Adrenal gland (tissue), 12 donors: ENCODE data around the gene AMDHD1. TPM values are rescaled to one million over a fixed set of nuclear protein-coding genes. Genes with fewer than 3 reads are reported as not detected.

Experiments
- DNase-seq, 7 donors: peaks; one replicate each; pipeline ENCODE4 v3.0.0-alpha.2; 2019 to 2020
- H3K27ac ChIP-seq, 5 donors: fragments of 200-600 bp; sonication (generic) in 4 of 5; 1 replicate in 3 of 5; 2 replicates in 2 of 5; pipeline versions ENCODE4 v1.5.1 to v1.8.0; 2016 to 2020; ENCODE audit warnings: mild to moderate bottlenecking in 1 of 5
- H3K27me3 ChIP-seq: fragments of 200-600 bp; 2 replicates; pipeline ENCODE4 v1.8.0; 2021
- H3K36me3 ChIP-seq, 2 donors: fragments of 200-600 bp; replicated peaks in 1 of 2; 1 replicate in 1 of 2; 2 replicates in 1 of 2; pipeline versions ENCODE4 v1.5.1 to v1.8.0; 2018 to 2022
- H3K4me1 ChIP-seq, 2 donors: fragments of 200-600 bp; replicated peaks in 1 of 2; 1 replicate in 1 of 2; 2 replicates in 1 of 2; pipeline versions ENCODE4 v1.5.1 to v1.8.0; 2018 to 2021
- H3K4me3 ChIP-seq, 4 donors: fragments of 200-600 bp; sonication (generic) in 3 of 4; one replicate each; pipeline ENCODE4 v1.5.1; 2016 to 2018
- H3K9me3 ChIP-seq, 3 donors: fragments of 200-600 bp; sonication (generic) in 1 of 3; replicated peaks in 1 of 3; 1 replicate in 2 of 3; 2 replicates in 1 of 3; pipeline versions ENCODE4 v1.5.1 to v1.8.0; 2016 to 2021
- CTCF ChIP-seq, 6 experiments: fragments of 450-650 bp in 4 of 6; fragments of 200-600 bp in 2 of 6; sonication (generic) in 1 of 6; IDR thresholded peaks; 1 replicate in 5 of 6; 2 replicates in 1 of 6; pipeline versions ENCODE4 v1.5.1 to v1.8.0; 2016 to 2021; ENCODE audit warnings: antibody characterized with exemption in 6 of 6, mild to moderate bottlenecking in 2 of 6, moderate library complexity in 1 of 6
- POLR2A ChIP-seq, 2 donors: fragments of 450-650 bp; IDR thresholded peaks; one replicate each; pipeline ENCODE4 v1.6.1; 2017; ENCODE audit warnings: antibody characterized with exemption in 2 of 2, mild to moderate bottlenecking in 2 of 2, moderate library complexity in 1 of 2
- WGBS, 4 donors: extraction: QIAGEN DNeasy Blood & Tissue Kit in 2 of 4; methylation state at CpG; one replicate each; pipeline versions ENCODE4 v1.1.5 to v1.1.7; 2013 to 2017; 5-methylcytosine and 5-hydroxymethylcytosine counted together
- intact Hi-C, 2 donors: fragments of 100-400 bp; cut with DNase I; formaldehyde crosslinking; loops; one replicate each; pipeline versions ENCODE4 v1.14.1 to v1.15.0; 2022 to 2023
- polyA plus RNA-seq, 3 donors: library from polyadenylated mRNA; stranded (reverse); fragments of 200-250 nt in 2 of 3; fragments of 350-450 nt in 1 of 3; fragmentation: Illumina TruSeq in 1 of 3; extraction: RNeasy Lipid Tissue Mini Kit (QIAGEN cat#74804) in 1 of 3; gene quantifications; one replicate each; pipeline ENCODE4 v1.2.3, GENCODE V29; 2013 to 2014
- total RNA-seq, 9 donors: library from RNA; depleted of rRNA in 4 of 9; stranded (reverse); fragments of >200 nt in 4 of 9; fragments of 120-200 nt in 1 of 9; fragmentation: NEBNext Ultra II Directional in 1 of 9; extraction: Animal tissue kit (Norgen Biotek cat#: 25700) in 1 of 9; gene quantifications; one replicate each; pipeline versions ENCODE4 v1.1.0 to v1.2.4, GENCODE V29; 2013 to 2023
- donor health status: healthy with polysubstance abuse.
- donor health status: Bipolar disorder and iron deficiency.
- donor health status: DM: yes; HTN: yes; CAD: no.
- donor health status: DM: no; HTN: no; CAD: no.
- donor health status: DM: no; HTN: no; CAD: no.
- donor health status: DM: yes; HTN: yes; CAD: no.

The AMDHD1 gene
- total and polyA plus RNA-seq, 12 donors = 4.6 to 120 (median 15.5) TPM

- TF ChIP-seq POLR2A (IDR thresholded peaks at IDR 0.05) = no peak
- TF ChIP-seq CTCF (IDR thresholded peaks at IDR 0.05) = no peak
- 91 to 96% (median 93%) methylated on average over 7 to 8 of the region's 8 CpGs for WGBS, 4 donors
- Histone ChIP-seq H3K4me3 (no peak overlapping the region), H3K4me1 (no peaks in the 10 kb centered on the region), H3K27ac (no peak overlapping the region), H3K27me3 (no peaks in the 10 kb centered on the region), H3K36me3 (no peaks in the 10 kb centered on the region), H3K9me3 (no peaks in the 10 kb centered on the region)
- no peak for DNase-seq
- intact Hi-C loops = no loop called here
Measured at GRCh38 chr12:95976416-95976832, 33.3 kb downstream of the AMDHD1 start.

- Histone ChIP-seq H3K4me1 (no peaks in the 10 kb centered on the region), H3K4me3 (no peak overlapping the region), H3K27me3 (no peaks in the 10 kb centered on the region), H3K27ac (no peak overlapping the region), H3K36me3 (no peaks in the 10 kb centered on the region), H3K9me3 (no peaks in the 10 kb centered on the region)
- whole genome bisulfite sequencing, 4 donors = 86 to 93% (median 87%) methylated on average over 3 to 11 of the region's 11 CpGs
- TF ChIP-seq CTCF (IDR thresholded peaks at IDR 0.05) (no peak), POLR2A (IDR thresholded peaks at IDR 0.05) (no peak)
- intact Hi-C loops = no loop called here
- DNase-seq = no peak
Measured at GRCh38 chr12:95977764-95978305, 34.7 kb downstream of the AMDHD1 start.

GRCh38 chr12:95978351-95978750 lies 35.2 kb downstream of the AMDHD1 start:
- TF ChIP-seq POLR2A (IDR thresholded peaks at IDR 0.05) (no peak), CTCF (IDR thresholded peaks at IDR 0.05) (no peak)
- WGBS, 4 donors = 88 to 96% (median 91%) methylated on average over 5 of the region's 5 CpGs
- Histone ChIP-seq H3K27ac (no peak overlapping the region), H3K4me3 (no peak overlapping the region), H3K36me3 (no peaks in the 10 kb centered on the region), H3K9me3 (no peaks in the 10 kb centered on the region), H3K4me1 (no peaks in the 10 kb centered on the region), H3K27me3 (no peaks in the 10 kb centered on the region)
- intact Hi-C loops = no loop called here
- DNase-seq = no peak

GRCh38 chr12:95978774-95979173 lies 35.6 kb downstream of the AMDHD1 start:
- H3K4me1 ChIP-seq = no peaks in the 10 kb centered on the region
- intact Hi-C loops = no loop called here
- H3K36me3 ChIP-seq = no peaks in the 10 kb centered on the region
- 79 to 86% (median 82%) methylated on average over 3 of the region's 3 CpGs for WGBS, 4 donors
- no peaks in the 10 kb centered on the region for H3K27me3 ChIP-seq
- H3K27ac ChIP-seq = no peak overlapping the region
- no peak for DNase-seq
- H3K9me3 ChIP-seq = no peaks in the 10 kb centered on the region
- TF ChIP-seq POLR2A (IDR thresholded peaks at IDR 0.05) = no peak
- no peak for TF ChIP-seq CTCF (IDR thresholded peaks at IDR 0.05)
- no peak overlapping the region for H3K4me3 ChIP-seq
